ENCODE results near the gene ZNF488.

- no peak for TF ChIP-seq CTCF (IDR thresholded peaks at IDR 0.05)
- TF ChIP-seq POLR2A (IDR thresholded peaks at IDR 0.05), result no peak
- TF ChIP-seq POLR2AphosphoS5 (IDR thresholded peaks at IDR 0.05), result no peak
Measured at GRCh38 chr10:47413531-47414226, 29.6 kb upstream of the ZNF488 start.
